Adrenal gland (tissue), 12 donors: ENCODE data around the gene ADPRM. TPM values are rescaled to one million over a fixed set of nuclear protein-coding genes. Genes with fewer than 3 reads are reported as not detected.

Experiments used
- DNase-seq, 7 donors: peaks; one replicate each; pipeline ENCODE4 v3.0.0-alpha.2; 2019 to 2020
- H3K27ac ChIP-seq, 5 donors: fragments of 200-600 bp; sonication (generic) in 4 of 5; 1 replicate in 3 of 5; 2 replicates in 2 of 5; pipeline versions ENCODE4 v1.5.1 to v1.8.0; 2016 to 2020; ENCODE audit warnings: mild to moderate bottlenecking in 1 of 5
- H3K27me3 ChIP-seq: fragments of 200-600 bp; 2 replicates; pipeline ENCODE4 v1.8.0; 2021
- H3K36me3 ChIP-seq, 2 donors: fragments of 200-600 bp; replicated peaks in 1 of 2; 1 replicate in 1 of 2; 2 replicates in 1 of 2; pipeline versions ENCODE4 v1.5.1 to v1.8.0; 2018 to 2022
- H3K4me1 ChIP-seq, 2 donors: fragments of 200-600 bp; replicated peaks in 1 of 2; 1 replicate in 1 of 2; 2 replicates in 1 of 2; pipeline versions ENCODE4 v1.5.1 to v1.8.0; 2018 to 2021
- H3K4me3 ChIP-seq, 4 donors: fragments of 200-600 bp; sonication (generic) in 3 of 4; one replicate each; pipeline ENCODE4 v1.5.1; 2016 to 2018
- H3K9me3 ChIP-seq, 3 donors: fragments of 200-600 bp; sonication (generic) in 1 of 3; replicated peaks in 1 of 3; 1 replicate in 2 of 3; 2 replicates in 1 of 3; pipeline versions ENCODE4 v1.5.1 to v1.8.0; 2016 to 2021
- CTCF ChIP-seq, 6 experiments: fragments of 450-650 bp in 4 of 6; fragments of 200-600 bp in 2 of 6; sonication (generic) in 1 of 6; IDR thresholded peaks; 1 replicate in 5 of 6; 2 replicates in 1 of 6; pipeline versions ENCODE4 v1.5.1 to v1.8.0; 2016 to 2021; ENCODE audit warnings: antibody characterized with exemption in 6 of 6, mild to moderate bottlenecking in 2 of 6, moderate library complexity in 1 of 6
- POLR2A ChIP-seq, 2 donors: fragments of 450-650 bp; IDR thresholded peaks; one replicate each; pipeline ENCODE4 v1.6.1; 2017; ENCODE audit warnings: antibody characterized with exemption in 2 of 2, mild to moderate bottlenecking in 2 of 2, moderate library complexity in 1 of 2
- WGBS, 4 donors: extraction: QIAGEN DNeasy Blood & Tissue Kit in 2 of 4; methylation state at CpG; one replicate each; pipeline versions ENCODE4 v1.1.5 to v1.1.7; 2013 to 2017; 5-methylcytosine and 5-hydroxymethylcytosine counted together
- intact Hi-C, 2 donors: fragments of 100-400 bp; cut with DNase I; formaldehyde crosslinking; loops; one replicate each; pipeline versions ENCODE4 v1.14.1 to v1.15.0; 2022 to 2023
- polyA plus RNA-seq, 3 donors: library from polyadenylated mRNA; stranded (reverse); fragments of 200-250 nt in 2 of 3; fragments of 350-450 nt in 1 of 3; fragmentation: Illumina TruSeq in 1 of 3; extraction: RNeasy Lipid Tissue Mini Kit (QIAGEN cat#74804) in 1 of 3; gene quantifications; one replicate each; pipeline ENCODE4 v1.2.3, GENCODE V29; 2013 to 2014
- total RNA-seq, 9 donors: library from RNA; depleted of rRNA in 4 of 9; stranded (reverse); fragments of >200 nt in 4 of 9; fragments of 120-200 nt in 1 of 9; fragmentation: NEBNext Ultra II Directional in 1 of 9; extraction: Animal tissue kit (Norgen Biotek cat#: 25700) in 1 of 9; gene quantifications; one replicate each; pipeline versions ENCODE4 v1.1.0 to v1.2.4, GENCODE V29; 2013 to 2023
- donor health status: healthy with polysubstance abuse.
- donor health status: Bipolar disorder and iron deficiency.
- donor health status: DM: yes; HTN: yes; CAD: no.
- donor health status: DM: no; HTN: no; CAD: no.
- donor health status: DM: no; HTN: no; CAD: no.
- donor health status: DM: yes; HTN: yes; CAD: no.

ADPRM gene
- total and polyA plus RNA-seq, 12 donors = 3.8 to 12.1 (median 8.2) TPM

GRCh38 chr17:10713318-10713717 lies 15.9 kb downstream of the ADPRM start:
- H3K4me1 ChIP-seq = no peaks in the 10 kb centered on the region
- no peaks in the 10 kb centered on the region for H3K9me3 ChIP-seq
- H3K4me3 ChIP-seq = no peak overlapping the region
- no peak overlapping the region for H3K27ac ChIP-seq
- no peak for DNase-seq
- intact Hi-C loops = no loop called here
- WGBS, 4 donors = 94 to 100% (median 98%) methylated on average over 2 of the region's 2 CpGs
- no peaks in the 10 kb centered on the region for H3K27me3 ChIP-seq
- peaks cover 0 to 30% of the 10 kb centered on the region in 2 donors for H3K36me3 ChIP-seq
- TF ChIP-seq CTCF (IDR thresholded peaks at IDR 0.05) = no peak
- TF ChIP-seq POLR2A (IDR thresholded peaks at IDR 0.05) = no peak

GRCh38 chr17:10716218-10716617 lies 18.8 kb downstream of the ADPRM start:
- Histone ChIP-seq H3K4me1 (no peaks in the 10 kb centered on the region), H3K9me3 (no peaks in the 10 kb centered on the region), H3K27ac (no peak overlapping the region), H3K4me3 (no peak overlapping the region), H3K36me3 (peaks cover 0 to 27% of the 10 kb centered on the region in 2 donors), H3K27me3 (no peaks in the 10 kb centered on the region)
- DNase-seq = no peak
- WGBS, 4 donors = 86 to 91% (median 89%) methylated on average over 10 of the region's 10 CpGs
- TF ChIP-seq POLR2A (IDR thresholded peaks at IDR 0.05) = no peak
- no peak for TF ChIP-seq CTCF (IDR thresholded peaks at IDR 0.05)
- intact Hi-C loops = no loop called here

- no peaks in the 10 kb centered on the region for H3K4me1 ChIP-seq
- no peak overlapping the region for H3K4me3 ChIP-seq
- no peak for TF ChIP-seq CTCF (IDR thresholded peaks at IDR 0.05)
- no peaks in the 10 kb centered on the region for H3K9me3 ChIP-seq
- H3K27ac ChIP-seq = no peak overlapping the region
- no peaks in the 10 kb centered on the region for H3K27me3 ChIP-seq
- H3K36me3 ChIP-seq = peaks cover 0 to 16% of the 10 kb centered on the region in 2 donors
- 40 to 88% (median 41%) methylated on average over 1 of the region's 1 CpG for WGBS, 4 donors
- no peak for DNase-seq
- intact Hi-C loops = no loop called here
Observed at GRCh38 chr17:10718547-10718946, 21.2 kb downstream of the ADPRM start.

- peaks cover 7 to 8% of the 10 kb centered on the region in 2 donors for H3K4me1 ChIP-seq
- H3K9me3 ChIP-seq = no peaks in the 10 kb centered on the region
- no peak overlapping the region for H3K4me3 ChIP-seq
- no peak overlapping the region for H3K27ac ChIP-seq
- peaks cover 0 to 45% of the 10 kb centered on the region in 2 donors for H3K36me3 ChIP-seq
- no peaks in the 10 kb centered on the region for H3K27me3 ChIP-seq
- 92 to 95% (median 94%) methylated on average over 11 of the region's 11 CpGs for WGBS, 4 donors
- DNase-seq = no peak
- intact Hi-C loops = no loop called here
- no peak for TF ChIP-seq CTCF (IDR thresholded peaks at IDR 0.05)
- TF ChIP-seq POLR2A (IDR thresholded peaks at IDR 0.05) = no peak
Observed at GRCh38 chr17:10724546-10725195, 27.3 kb downstream of the ADPRM start.
